ENCODE results near the gene TMEM140. TPM values are rescaled to one million over a fixed set of nuclear protein-coding genes. Genes with fewer than 3 reads are reported as not detected.

The TMEM140 gene
- total RNA-seq, 1 donor from 2014 or later: not detected

DNA sequence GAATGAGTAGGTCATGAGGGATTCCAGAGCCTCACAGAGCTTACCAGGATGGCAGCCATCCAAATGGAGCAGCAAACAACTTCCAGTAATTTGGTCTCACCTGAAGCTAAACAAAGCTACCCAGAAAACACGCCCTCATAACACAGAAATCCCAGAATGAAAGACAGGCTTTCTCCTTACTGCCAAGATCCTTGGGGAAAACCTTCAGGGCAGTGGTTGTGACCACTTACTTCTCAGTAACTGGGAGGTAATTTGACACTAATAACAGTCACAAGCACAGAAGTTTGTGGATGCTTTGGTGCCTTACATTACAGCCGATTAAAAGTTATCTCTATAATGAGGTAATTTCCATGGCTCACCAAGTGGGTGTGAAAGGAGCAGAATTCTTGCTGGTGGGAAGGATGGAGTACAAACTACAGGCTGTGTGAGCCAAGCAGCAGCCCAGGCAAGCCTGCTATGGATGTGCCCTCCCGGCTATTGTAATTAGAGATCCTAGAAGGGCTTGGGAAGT, 53.0 kb downstream of the TMEM140 start:
- Mint-ChIP-seq H3K27ac (ENCODE audit: unreplicated experiment) (no peak overlapping the region), H3K27me3 (ENCODE audit: unreplicated experiment) (no peaks in the 10 kb centered on the region)

DNA sequence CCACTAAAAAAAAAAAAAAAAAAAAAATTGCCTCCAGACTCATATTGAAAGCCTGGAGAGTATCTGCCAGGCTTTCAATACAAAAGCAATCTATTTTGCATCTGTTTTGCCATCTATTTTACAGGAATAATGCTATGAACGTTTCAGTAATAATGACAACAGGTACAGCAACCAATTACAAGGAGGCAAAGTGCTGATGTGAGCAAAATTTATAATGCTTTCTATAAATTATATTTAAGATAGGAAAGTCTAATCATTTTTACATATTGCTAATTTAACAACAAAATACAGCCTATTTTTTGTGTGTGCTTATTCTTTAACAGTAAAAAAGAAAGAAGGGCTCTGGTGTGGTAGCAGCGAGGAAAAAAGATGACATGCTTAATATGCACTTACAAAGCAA, 53.5 kb downstream of the TMEM140 start:
- Mint-ChIP-seq H3K27ac (ENCODE audit: unreplicated experiment) (no peak overlapping the region), H3K4me1 (ENCODE audit: unreplicated experiment) (no peaks in the 10 kb centered on the region), H3K4me3 (ENCODE audit: unreplicated experiment) (no peak overlapping the region), H3K9me3 (ENCODE audit: unreplicated experiment) (no peaks in the 10 kb centered on the region), H3K27me3 (ENCODE audit: unreplicated experiment) (no peaks in the 10 kb centered on the region), H3K36me3 (ENCODE audit: unreplicated experiment) (peaks cover 43% of the 10 kb centered on the region)
- TF ChIP-seq, protein P1, sequence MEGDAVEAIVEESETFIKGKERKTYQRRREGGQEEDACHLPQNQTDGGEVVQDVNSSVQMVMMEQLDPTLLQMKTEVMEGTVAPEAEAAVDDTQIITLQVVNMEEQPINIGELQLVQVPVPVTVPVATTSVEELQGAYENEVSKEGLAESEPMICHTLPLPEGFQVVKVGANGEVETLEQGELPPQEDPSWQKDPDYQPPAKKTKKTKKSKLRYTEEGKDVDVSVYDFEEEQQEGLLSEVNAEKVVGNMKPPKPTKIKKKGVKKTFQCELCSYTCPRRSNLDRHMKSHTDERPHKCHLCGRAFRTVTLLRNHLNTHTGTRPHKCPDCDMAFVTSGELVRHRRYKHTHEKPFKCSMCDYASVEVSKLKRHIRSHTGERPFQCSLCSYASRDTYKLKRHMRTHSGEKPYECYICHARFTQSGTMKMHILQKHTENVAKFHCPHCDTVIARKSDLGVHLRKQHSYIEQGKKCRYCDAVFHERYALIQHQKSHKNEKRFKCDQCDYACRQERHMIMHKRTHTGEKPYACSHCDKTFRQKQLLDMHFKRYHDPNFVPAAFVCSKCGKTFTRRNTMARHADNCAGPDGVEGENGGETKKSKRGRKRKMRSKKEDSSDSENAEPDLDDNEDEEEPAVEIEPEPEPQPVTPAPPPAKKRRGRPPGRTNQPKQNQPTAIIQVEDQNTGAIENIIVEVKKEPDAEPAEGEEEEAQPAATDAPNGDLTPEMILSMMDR (IDR thresholded peaks at IDR 0.05): no peak
- DNase-seq (ENCODE audit: extremely low spot score, unreplicated experiment): no peak

More for the DNA sequence above, 53.0 kb downstream of the TMEM140 start:
- no peak for DNase-seq (ENCODE audit: extremely low spot score, unreplicated experiment)
- Mint-ChIP-seq H3K4me1 (ENCODE audit: unreplicated experiment) (no peaks in the 10 kb centered on the region), H3K36me3 (ENCODE audit: unreplicated experiment) (peaks cover 44% of the 10 kb centered on the region), H3K9me3 (ENCODE audit: unreplicated experiment) (no peaks in the 10 kb centered on the region), H3K4me3 (ENCODE audit: unreplicated experiment) (no peak overlapping the region)
- TF ChIP-seq, protein P1 (IDR thresholded peaks at IDR 0.05): no peak

- Mint-ChIP-seq H3K27ac (ENCODE audit: unreplicated experiment) (no peak overlapping the region), H3K4me3 (ENCODE audit: unreplicated experiment) (no peak overlapping the region), H3K27me3 (ENCODE audit: unreplicated experiment) (no peaks in the 10 kb centered on the region), H3K9me3 (ENCODE audit: unreplicated experiment) (no peaks in the 10 kb centered on the region), H3K36me3 (ENCODE audit: unreplicated experiment) (peaks cover 32% of the 10 kb centered on the region), H3K4me1 (ENCODE audit: unreplicated experiment) (peaks cover 2% of the 10 kb centered on the region)
- no peak for DNase-seq (ENCODE audit: extremely low spot score, unreplicated experiment)
- TF ChIP-seq, protein P1 (IDR thresholded peaks at IDR 0.05): no peak
These were observed 56.5 kb downstream of the TMEM140 start for GRCh38 chr7:135204341-135204749.

- Mint-ChIP-seq H3K9me3 (ENCODE audit: unreplicated experiment) (no peaks in the 10 kb centered on the region), H3K27me3 (ENCODE audit: unreplicated experiment) (no peaks in the 10 kb centered on the region), H3K27ac (ENCODE audit: unreplicated experiment) (no peak overlapping the region), H3K4me3 (ENCODE audit: unreplicated experiment) (no peak overlapping the region), H3K36me3 (ENCODE audit: unreplicated experiment) (peaks cover 27% of the 10 kb centered on the region), H3K4me1 (ENCODE audit: unreplicated experiment) (peaks cover 2% of the 10 kb centered on the region)
- DNase-seq (ENCODE audit: extremely low spot score, unreplicated experiment): no peak
- TF ChIP-seq, protein P1 (IDR thresholded peaks at IDR 0.05): no peak
These were observed 57.0 kb downstream of the TMEM140 start for GRCh38 chr7:135204876-135205275.

GRCh38 chr7:135205850-135206249, 58.0 kb downstream of the TMEM140 start:
- Mint-ChIP-seq H3K27me3 (ENCODE audit: unreplicated experiment) (no peaks in the 10 kb centered on the region), H3K27ac (ENCODE audit: unreplicated experiment) (no peak overlapping the region), H3K36me3 (ENCODE audit: unreplicated experiment) (peaks cover 27% of the 10 kb centered on the region), H3K9me3 (ENCODE audit: unreplicated experiment) (no peaks in the 10 kb centered on the region), H3K4me3 (ENCODE audit: unreplicated experiment) (no peak overlapping the region), H3K4me1 (ENCODE audit: unreplicated experiment) (peaks cover 4% of the 10 kb centered on the region)
- no peak for DNase-seq (ENCODE audit: extremely low spot score, unreplicated experiment)
- TF ChIP-seq, protein P1 (IDR thresholded peaks at IDR 0.05): no peak

Data from osteocyte (in vitro differentiated cells).